Measurements from ENCODE around the gene INTS7. TPM values are rescaled to one million over a fixed set of nuclear protein-coding genes. Genes with fewer than 3 reads are reported as not detected.
"Not testable (repeated sequence)": the region's sequence is repeated elsewhere in the genome, so short reads cannot be mapped to it uniquely, and the experiment has no call there.

The INTS7 gene
- total RNA-seq, 1 donor from 2014 or later, result 8.2 TPM

DNA sequence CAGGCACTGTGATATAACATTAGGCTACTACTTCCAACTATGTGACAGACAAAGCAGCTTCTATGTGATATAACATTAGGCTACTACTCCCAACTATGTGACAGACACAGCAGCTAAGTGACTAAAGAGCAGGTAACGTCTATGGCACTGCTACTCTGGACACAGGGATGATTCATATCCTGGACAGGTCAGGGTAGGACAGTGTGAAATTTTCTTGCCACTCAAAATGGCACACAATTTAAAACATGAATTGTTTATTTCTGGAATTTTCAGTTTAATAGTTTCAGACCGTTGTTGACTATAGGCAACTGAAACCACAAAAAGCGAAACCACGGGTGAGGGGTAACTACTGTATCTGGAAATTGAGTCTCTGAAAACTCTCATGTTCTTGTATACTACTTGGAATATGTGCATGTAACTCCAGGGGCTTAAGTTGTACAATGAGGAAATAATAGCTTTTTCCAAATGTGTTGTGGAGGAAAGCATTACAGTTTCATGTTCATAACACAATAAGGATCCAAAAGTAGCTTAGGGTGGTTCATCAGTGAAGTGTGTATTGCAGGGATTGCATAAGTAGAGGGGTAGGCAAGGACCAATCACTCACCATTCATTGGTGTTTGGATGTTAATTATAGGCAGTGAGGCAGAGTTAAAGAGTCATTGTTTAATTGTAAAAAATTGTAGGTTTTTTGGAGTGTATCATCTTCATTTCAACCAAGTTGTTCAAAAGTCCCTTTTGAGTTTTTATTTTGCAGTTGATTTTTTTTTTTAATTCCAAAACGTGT is 5.5 kb upstream of the INTS7 start:
- ATAC-seq (ENCODE audit: poor library complexity) (no peak), DNase-seq (no peak)
- intact Hi-C loops (cut with DNase I), result no loop called here

DNA sequence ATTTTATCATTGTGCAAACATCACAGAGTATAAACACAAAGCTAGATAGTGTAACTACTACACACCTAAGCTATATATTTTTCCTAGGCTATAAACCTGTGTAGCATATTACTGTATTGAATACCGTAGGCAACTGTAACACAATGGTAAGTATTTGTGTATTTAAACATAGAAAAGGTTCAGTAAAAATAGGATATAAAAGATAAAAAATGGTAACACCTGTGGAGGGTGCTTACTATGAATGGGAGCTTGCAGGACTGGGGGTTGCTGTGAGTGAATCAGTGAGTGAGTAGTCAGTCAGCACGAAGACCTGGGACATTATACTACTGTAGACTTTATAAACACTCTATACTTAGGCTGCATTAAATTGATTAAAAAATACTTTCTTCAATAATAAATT is 4.3 kb upstream of the INTS7 start:
- intact Hi-C loops (cut with DNase I), result no loop called here
- no peak for DNase-seq
- ATAC-seq (ENCODE audit: poor library complexity), result no peak

DNA sequence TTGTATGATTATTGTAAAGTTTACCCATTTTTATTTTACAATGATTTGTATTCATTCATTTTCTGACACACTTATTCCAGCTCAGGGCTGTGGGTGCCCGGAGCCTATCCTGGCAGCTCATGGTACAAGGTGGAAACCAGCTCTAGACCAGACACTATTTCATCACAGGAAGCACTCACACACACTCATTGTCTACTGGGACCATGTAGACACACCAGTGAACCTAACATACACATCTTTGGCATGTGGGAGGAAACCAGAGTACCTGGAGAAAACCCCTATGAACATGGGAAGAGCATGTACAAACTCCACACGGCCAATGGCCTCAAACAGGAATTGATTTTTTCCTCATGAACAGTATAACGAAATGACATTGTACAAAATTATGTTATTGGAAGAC is 2.5 kb upstream of the INTS7 start:
- intact Hi-C loops (cut with DNase I), result no loop called here

DNA sequence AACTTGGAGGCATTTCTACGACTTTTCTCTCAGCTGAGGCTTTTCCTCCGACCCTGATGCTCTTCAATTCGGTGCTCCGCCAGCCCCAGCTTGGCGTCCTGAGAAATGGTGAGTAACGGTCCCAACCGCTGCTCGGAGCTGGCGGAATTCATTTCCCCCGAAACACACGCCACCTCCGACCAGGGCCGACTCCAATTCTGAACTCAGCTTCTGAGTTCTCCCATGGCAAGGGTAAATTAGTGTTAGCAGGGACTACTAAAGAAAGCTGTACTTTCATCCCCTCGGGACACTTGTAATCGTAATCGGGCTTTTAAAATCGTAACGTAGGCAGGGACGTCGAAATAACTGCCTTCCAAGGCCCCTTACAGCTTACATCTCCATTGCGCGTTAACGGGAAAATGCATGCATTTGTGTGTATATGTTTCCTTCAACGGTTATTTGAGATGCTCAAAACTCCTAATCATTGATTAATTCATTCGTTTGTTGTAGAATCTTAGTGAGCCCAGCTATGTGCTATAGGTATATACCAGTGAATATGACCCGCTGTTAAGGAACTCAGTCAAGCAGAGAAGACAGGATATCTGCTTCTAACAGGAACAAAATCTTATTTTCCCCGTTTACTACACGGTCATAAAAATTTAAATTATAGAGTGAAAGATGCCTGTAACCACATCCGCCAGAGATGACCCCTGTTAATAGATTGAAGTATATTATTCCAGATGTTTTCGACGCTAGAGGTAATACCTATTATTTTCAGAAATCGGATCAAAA is 663 bp upstream of the INTS7 start:
- no peak for DNase-seq
- ATAC-seq (ENCODE audit: poor library complexity), result no peak
- intact Hi-C loops (cut with DNase I), result no loop called here

More for the DNA sequence above, 2.5 kb upstream of the INTS7 start:
- DNase-seq (no peak), ATAC-seq (ENCODE audit: poor library complexity) (no peak)

- intact Hi-C loops (cut with DNase I), result no loop called here
- peak; percentile 36 for ATAC-seq (ENCODE audit: poor library complexity)
- DNase-seq, result no peak
These were observed 738 bp downstream of the INTS7 start for GRCh38 chr1:212034516-212035122.

- ATAC-seq (ENCODE audit: poor library complexity), result no peak
- DNase-seq, result no peak
- intact Hi-C loops (cut with DNase I), result no loop called here
These were observed 4.3 kb downstream of the INTS7 start for GRCh38 chr1:212030936-212031528.

DNA sequence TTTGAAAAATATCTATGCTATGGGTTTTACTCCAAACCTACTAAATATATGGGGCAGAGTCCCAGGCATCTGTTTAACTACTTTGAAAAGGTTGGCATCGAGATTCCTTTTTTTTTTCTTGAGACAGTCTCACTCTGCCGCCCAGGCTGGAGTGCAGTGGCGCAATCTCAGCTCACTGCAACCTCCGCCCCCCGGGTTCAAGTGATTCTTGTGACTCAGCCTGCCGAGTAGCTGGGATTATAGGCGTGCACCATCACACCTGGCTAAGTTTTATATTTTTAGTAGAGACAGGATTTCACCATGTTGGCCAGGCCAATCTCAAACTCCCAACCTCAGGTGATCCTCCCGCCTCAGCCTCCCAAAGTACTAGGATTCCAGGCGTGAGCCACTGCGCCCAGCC is 7.6 kb downstream of the INTS7 start:
- intact Hi-C loops (cut with DNase I), result not testable (repeated sequence)

GRCh38 chr1:212024469-212025149 is 10.7 kb downstream of the INTS7 start:
- DNase-seq (no peak), ATAC-seq (ENCODE audit: poor library complexity) (no peak)
- intact Hi-C loops (cut with DNase I), result no loop called here

More for the DNA sequence above, 7.6 kb downstream of the INTS7 start:
- DNase-seq; ATAC-seq (ENCODE audit: poor library complexity): not testable (repeated sequence)

GRCh38 chr1:212022908-212023307 is 12.4 kb downstream of the INTS7 start:
- intact Hi-C loops (cut with DNase I); ATAC-seq (ENCODE audit: poor library complexity); DNase-seq: not testable (repeated sequence)

GRCh38 chr1:212021563-212021962 is 13.8 kb downstream of the INTS7 start:
- ATAC-seq (ENCODE audit: poor library complexity) (no peak), DNase-seq (no peak)
- intact Hi-C loops (cut with DNase I), result no loop called here

DNA sequence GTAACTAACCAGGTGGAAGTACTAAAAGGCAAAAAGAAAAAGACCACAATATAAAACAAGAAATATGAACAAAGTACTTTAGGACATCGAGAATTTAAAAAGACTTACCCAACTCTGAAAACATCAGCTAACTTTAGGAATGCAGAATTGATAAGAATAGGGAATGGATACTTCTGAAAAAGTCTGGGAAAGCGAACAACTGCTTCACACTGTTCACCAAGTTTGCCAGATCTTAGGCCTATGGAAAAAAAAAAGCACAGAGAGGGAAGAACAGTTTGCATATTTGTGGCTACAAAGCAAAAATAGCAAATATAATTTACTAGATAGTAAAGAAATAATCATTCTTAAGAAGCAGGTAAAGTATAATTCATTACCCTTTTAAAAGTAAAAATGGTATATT is 14.4 kb downstream of the INTS7 start:
- no peak for DNase-seq
- no peak for ATAC-seq (ENCODE audit: poor library complexity)
- intact Hi-C loops (cut with DNase I), result no loop called here

GRCh38 chr1:212013672-212014071 is 21.7 kb downstream of the INTS7 start:
- ATAC-seq (ENCODE audit: poor library complexity) (no peak), DNase-seq (no peak)
- intact Hi-C loops (cut with DNase I), result no loop called here

DNA sequence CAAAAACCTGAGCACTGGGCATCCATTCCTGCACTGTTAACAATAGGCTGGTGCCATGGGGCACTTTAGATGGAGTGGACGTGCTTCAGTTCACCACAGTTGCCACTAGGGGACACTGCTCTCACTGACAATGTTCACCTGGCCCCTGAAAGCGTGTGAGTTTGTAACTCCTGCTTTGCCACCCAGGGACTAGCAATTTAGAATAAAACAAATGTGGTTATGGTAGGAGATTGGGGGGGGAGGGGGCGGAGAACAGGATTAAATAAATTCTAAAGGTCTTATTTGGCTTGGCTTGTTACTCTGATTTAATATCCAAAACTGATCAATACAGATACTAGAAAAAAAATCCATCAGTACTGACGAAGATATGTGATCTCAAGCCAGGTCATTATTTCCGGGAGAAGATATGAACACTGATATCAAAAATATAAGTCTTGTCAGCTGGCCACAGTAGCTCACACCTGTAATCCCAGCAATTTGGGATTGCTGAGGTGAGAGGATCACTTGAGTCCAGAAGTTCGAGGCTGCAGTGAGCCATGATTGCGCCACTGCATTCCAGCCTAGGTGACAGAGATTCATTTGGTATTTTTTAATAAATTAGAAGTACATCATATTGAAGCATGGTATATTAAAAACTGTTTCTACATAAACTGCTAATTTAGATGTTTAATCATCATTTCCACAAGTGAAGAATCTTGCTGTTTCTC is 23.2 kb downstream of the INTS7 start:
- ATAC-seq (ENCODE audit: poor library complexity) (peak; percentile 92), DNase-seq (peak; percentile 56)
- intact Hi-C loops (cut with DNase I), result no loop called here

GRCh38 chr1:212010004-212010403 is 25.4 kb downstream of the INTS7 start:
- intact Hi-C loops (cut with DNase I), result no loop called here
- no peak for DNase-seq
- ATAC-seq (ENCODE audit: poor library complexity), result no peak

GRCh38 chr1:212009561-212009960 is 25.8 kb downstream of the INTS7 start:
- DNase-seq, result no peak
- intact Hi-C loops (cut with DNase I), result no loop called here
- ATAC-seq (ENCODE audit: poor library complexity), result no peak

DNA sequence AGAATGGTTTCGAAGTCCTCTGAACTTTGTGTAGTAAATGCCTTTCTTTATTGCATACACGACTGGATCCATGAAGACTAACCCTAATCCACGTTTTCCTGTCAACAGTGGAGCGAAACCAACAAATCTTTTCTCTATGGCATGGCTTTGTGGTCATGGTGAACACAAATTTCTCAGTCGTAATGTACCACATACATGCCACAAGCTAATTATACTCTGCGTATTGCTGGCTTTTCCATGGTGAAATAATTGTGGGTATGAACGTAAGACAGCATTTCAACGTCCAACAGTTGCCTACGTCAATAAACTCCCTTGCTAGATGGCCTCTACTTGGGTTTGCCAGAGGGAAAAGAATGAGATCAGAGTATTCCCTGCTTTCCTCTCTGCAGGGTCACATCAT is 27.5 kb downstream of the INTS7 start:
- intact Hi-C loops (cut with DNase I), result no loop called here
- ATAC-seq (ENCODE audit: poor library complexity) (no peak), DNase-seq (no peak)

DNA sequence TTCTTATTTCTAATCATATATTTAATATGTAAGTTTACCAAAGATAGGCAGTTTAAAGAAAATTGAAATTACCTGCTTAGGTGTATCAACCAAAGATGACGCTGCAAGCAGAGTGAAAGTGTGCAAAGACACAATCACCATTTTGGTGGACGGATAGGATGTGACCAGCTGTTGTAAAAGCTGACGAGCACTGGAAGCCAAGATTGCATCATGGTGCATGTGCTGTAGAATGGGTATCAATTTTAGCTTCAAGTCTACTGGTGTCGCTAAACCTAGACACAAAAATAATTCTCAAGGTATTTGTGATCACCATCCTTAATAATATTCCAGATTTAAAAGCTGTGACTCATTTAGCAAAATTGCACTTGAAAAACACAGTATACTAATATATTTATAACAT is 28.2 kb downstream of the INTS7 start:
- no peak for DNase-seq
- intact Hi-C loops (cut with DNase I), result no loop called here
- no peak for ATAC-seq (ENCODE audit: poor library complexity)

DNA sequence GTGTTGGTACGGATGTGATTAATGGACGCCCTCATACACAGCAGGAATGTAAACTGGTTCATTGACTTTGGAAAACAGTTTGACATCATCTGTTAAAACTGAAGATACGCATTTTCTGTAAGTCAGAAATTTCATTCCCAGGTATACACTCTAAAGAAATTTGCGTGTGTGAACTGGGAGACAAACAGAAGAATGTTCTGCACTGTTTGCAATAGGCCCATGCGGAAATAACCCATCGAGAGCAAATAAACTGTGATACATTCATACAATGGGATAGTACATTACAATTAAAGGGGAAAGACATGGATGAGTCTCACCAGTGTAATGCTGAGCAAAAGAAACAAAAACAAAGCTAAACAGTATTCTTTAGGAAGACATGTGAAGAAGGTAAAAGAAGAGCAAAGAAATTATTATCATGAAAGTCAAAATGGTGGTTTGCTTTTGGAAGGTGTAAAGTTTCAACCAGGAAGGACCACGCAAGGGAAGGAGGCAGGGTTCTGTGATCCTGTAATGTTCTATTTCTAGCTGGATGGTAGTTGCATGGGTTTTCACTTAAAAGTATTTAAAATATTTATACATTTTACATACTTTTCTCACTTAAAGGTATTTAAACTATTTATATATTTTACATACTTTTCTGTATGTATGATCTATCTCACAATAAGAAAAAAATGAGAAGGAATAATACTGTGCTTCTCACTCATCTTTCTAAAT is 30.3 kb downstream of the INTS7 start:
- DNase-seq (no peak), ATAC-seq (ENCODE audit: poor library complexity) (no peak)
- intact Hi-C loops (cut with DNase I), result no loop called here
